ENCODE data around the gene IL1RAPL2.
"Not testable (repeated sequence)": the region's sequence is repeated elsewhere in the genome, so short reads cannot be mapped to it uniquely, and the experiment has no call there.

IL1RAPL2 gene

GRCh38 chrX:104565791-104566680, at the start of gene IL1RAPL2:
Gene IL1RAPL2, plus strand, starts transcription at chrX:104566199.
- no peak for DNase-seq

GRCh38 chrX:104522386-104522785, 43.6 kb upstream of the IL1RAPL2 start:
- DNase-seq = no peak

- no peak for DNase-seq
Observed at GRCh38 chrX:104523858-104524257, 42.1 kb upstream of the IL1RAPL2 start.

- DNase-seq = no peak
Observed at GRCh38 chrX:104539081-104539480, 26.9 kb upstream of the IL1RAPL2 start.

GRCh38 chrX:104542447-104542846, 23.6 kb upstream of the IL1RAPL2 start:
- not testable (repeated sequence) for DNase-seq

GRCh38 chrX:104564335-104564734, 1.7 kb upstream of the IL1RAPL2 start:
- DNase-seq = no peak

GRCh38 chrX:104564921-104565703, 887 bp upstream of the IL1RAPL2 start:
- no peak for DNase-seq

GRCh38 chrX:104566681-104567501, 892 bp downstream of the IL1RAPL2 start:
- no peak for DNase-seq

- no peak for DNase-seq
Observed at GRCh38 chrX:104567506-104567905, 1.5 kb downstream of the IL1RAPL2 start.

GRCh38 chrX:104568304-104568915, 2.4 kb downstream of the IL1RAPL2 start:
- no peak for DNase-seq

GRCh38 chrX:104618106-104618895, 52.3 kb downstream of the IL1RAPL2 start:
- no peak for DNase-seq

GRCh38 chrX:104621781-104622180, 55.8 kb downstream of the IL1RAPL2 start:
- no peak for DNase-seq

GRCh38 chrX:104641176-104641575, 75.2 kb downstream of the IL1RAPL2 start:
- no peak for DNase-seq

GRCh38 chrX:104647084-104647483, 81.1 kb downstream of the IL1RAPL2 start:
- DNase-seq = no peak

- no peak for DNase-seq
Observed at GRCh38 chrX:104659005-104659744, 93.2 kb downstream of the IL1RAPL2 start.

- no peak for DNase-seq
Observed at GRCh38 chrX:104660092-104660491, 94.1 kb downstream of the IL1RAPL2 start.

- no peak for DNase-seq
Observed at GRCh38 chrX:104662694-104663093, 96.7 kb downstream of the IL1RAPL2 start.

GRCh38 chrX:104665691-104666090, 99.7 kb downstream of the IL1RAPL2 start:
- no peak for DNase-seq

GRCh38 chrX:104668550-104668949, 102.6 kb downstream of the IL1RAPL2 start:
- DNase-seq = no peak

- DNase-seq = no peak
Observed at GRCh38 chrX:104669063-104669462, 103.1 kb downstream of the IL1RAPL2 start.

- DNase-seq = no peak
Observed at GRCh38 chrX:104670051-104670450, 104.1 kb downstream of the IL1RAPL2 start.

All from NCI-H1436 treated with DMSO at 0.1 percent for 48 hours (cell line).